PC-3 (cell line): ENCODE data around the gene ABCG1.

Source experiments
- EZH2 ChIP-seq: fragments of 300-600 bp; sonication (generic); IDR thresholded peaks from one replicate; pipeline ENCODE4 v1.6.1; 2017; ENCODE audit warnings: antibody characterized with exemption, mild to moderate bottlenecking, low read length; ENCODE audit not compliant: unreplicated experiment
- TF ChIP-seq, protein P1 (sequence below): fragments of 300-600 bp; sonication (generic); conservative IDR thresholded peaks from 2 replicates; pipeline ENCODE4 v1.5.1; 2017; ENCODE audit warnings: antibody characterized with exemption, low read depth, mild to moderate bottlenecking, low read length

GRCh38 chr21:42237577-42237976 is 18.6 kb downstream of the ABCG1 start:
- TF ChIP-seq, protein P1, sequence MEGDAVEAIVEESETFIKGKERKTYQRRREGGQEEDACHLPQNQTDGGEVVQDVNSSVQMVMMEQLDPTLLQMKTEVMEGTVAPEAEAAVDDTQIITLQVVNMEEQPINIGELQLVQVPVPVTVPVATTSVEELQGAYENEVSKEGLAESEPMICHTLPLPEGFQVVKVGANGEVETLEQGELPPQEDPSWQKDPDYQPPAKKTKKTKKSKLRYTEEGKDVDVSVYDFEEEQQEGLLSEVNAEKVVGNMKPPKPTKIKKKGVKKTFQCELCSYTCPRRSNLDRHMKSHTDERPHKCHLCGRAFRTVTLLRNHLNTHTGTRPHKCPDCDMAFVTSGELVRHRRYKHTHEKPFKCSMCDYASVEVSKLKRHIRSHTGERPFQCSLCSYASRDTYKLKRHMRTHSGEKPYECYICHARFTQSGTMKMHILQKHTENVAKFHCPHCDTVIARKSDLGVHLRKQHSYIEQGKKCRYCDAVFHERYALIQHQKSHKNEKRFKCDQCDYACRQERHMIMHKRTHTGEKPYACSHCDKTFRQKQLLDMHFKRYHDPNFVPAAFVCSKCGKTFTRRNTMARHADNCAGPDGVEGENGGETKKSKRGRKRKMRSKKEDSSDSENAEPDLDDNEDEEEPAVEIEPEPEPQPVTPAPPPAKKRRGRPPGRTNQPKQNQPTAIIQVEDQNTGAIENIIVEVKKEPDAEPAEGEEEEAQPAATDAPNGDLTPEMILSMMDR: no peak
- no peak for TF ChIP-seq EZH2
